RCC 7860 (cell line): Measurements from ENCODE around the gene AFAP1L2.
"Not testable (repeated sequence)": the region's sequence is repeated elsewhere in the genome, so short reads cannot be mapped to it uniquely, and the experiment has no call there.

ENCODE experiments used
- DNase-seq: peaks from one replicate; pipeline ENCODE4 v3.0.0-alpha.2; 2015; ENCODE audit warnings: low spot score
- FAIRE-seq: peaks from 2 replicates; lab custom pipeline; 2012; peaks lifted over from hg19 to GRCh38; lab: Jason Lieb, UNC

Gene AFAP1L2

GRCh38 chr10:114342976-114343375, 61.3 kb downstream of the AFAP1L2 start:
- DNase-seq (no peak), FAIRE-seq (no peak)

GRCh38 chr10:114340816-114341215, 63.5 kb downstream of the AFAP1L2 start:
- FAIRE-seq (no peak), DNase-seq (no peak)

GRCh38 chr10:114337510-114338462, 66.5 kb downstream of the AFAP1L2 start:
- FAIRE-seq (no peak), DNase-seq (no peak)

- DNase-seq: no peak
- FAIRE-seq: no peak
Observed at GRCh38 chr10:114336823-114337509, 67.3 kb downstream of the AFAP1L2 start.

GRCh38 chr10:114335614-114336013, 68.7 kb downstream of the AFAP1L2 start:
- no peak for FAIRE-seq
- DNase-seq: no peak

- FAIRE-seq (no peak), DNase-seq (no peak)
Observed at GRCh38 chr10:114334301-114334700, 70.0 kb downstream of the AFAP1L2 start.

- DNase-seq, FAIRE-seq: not testable (repeated sequence)
Observed at GRCh38 chr10:114333441-114333840, 70.9 kb downstream of the AFAP1L2 start.

- DNase-seq (no peak), FAIRE-seq (no peak)
Observed at GRCh38 chr10:114332301-114333192, 71.8 kb downstream of the AFAP1L2 start.

GRCh38 chr10:114329634-114330365, 74.5 kb downstream of the AFAP1L2 start:
- FAIRE-seq (no peak), DNase-seq (no peak)

- no peak for FAIRE-seq
- no peak for DNase-seq
Observed at GRCh38 chr10:114328874-114329273, 75.4 kb downstream of the AFAP1L2 start.

GRCh38 chr10:114328441-114328812, 75.9 kb downstream of the AFAP1L2 start:
- FAIRE-seq: no peak

GRCh38 chr10:114327537-114328440, 76.5 kb downstream of the AFAP1L2 start:
- no peak for DNase-seq
- no peak for FAIRE-seq

More at GRCh38 chr10:114328441-114328812, 75.9 kb downstream of the AFAP1L2 start:
- no peak for DNase-seq

- DNase-seq (peak; percentile 41), FAIRE-seq (peak; percentile 83)
Observed at GRCh38 chr10:114326795-114327194, 77.5 kb downstream of the AFAP1L2 start.

GRCh38 chr10:114323023-114323422, 81.3 kb downstream of the AFAP1L2 start:
- no peak for DNase-seq

GRCh38 chr10:114322344-114322743, 82.0 kb downstream of the AFAP1L2 start:
- FAIRE-seq: no peak

More at GRCh38 chr10:114323023-114323422, 81.3 kb downstream of the AFAP1L2 start:
- no peak for FAIRE-seq

GRCh38 chr10:114320249-114321116, 83.8 kb downstream of the AFAP1L2 start:
- peak; percentile 97 for DNase-seq
- peak; percentile 97 for FAIRE-seq

More at GRCh38 chr10:114322344-114322743, 82.0 kb downstream of the AFAP1L2 start:
- DNase-seq: no peak

- FAIRE-seq (no peak), DNase-seq (no peak)
Observed at GRCh38 chr10:114319406-114320248, 84.7 kb downstream of the AFAP1L2 start.
